ENCODE results near the gene IP6K3. TPM values are rescaled to one million over a fixed set of nuclear protein-coding genes. Genes with fewer than 3 reads are reported as not detected.

IP6K3 gene
- total RNA-seq, 1 donor from 2014 or later, result 47.6 TPM

GRCh38 chr6:33730611-33731010 lies 16.1 kb downstream of the IP6K3 start:
- ATAC-seq, result no peak
- no peak for DNase-seq (ENCODE audit: missing footprints)

GRCh38 chr6:33729059-33729458 lies 17.6 kb downstream of the IP6K3 start:
- DNase-seq (ENCODE audit: missing footprints) (no peak), ATAC-seq (no peak)
- intact Hi-C loops (cut with DNase I), result no loop called here

More at GRCh38 chr6:33730611-33731010, 16.1 kb downstream of the IP6K3 start:
- intact Hi-C loops (cut with DNase I), result no loop called here

- intact Hi-C loops (cut with DNase I), result loop anchor here (1.0 kb wide), 1 partner anchor 18 kb away; the partner anchor contains the start of gene IP6K3
- DNase-seq (ENCODE audit: missing footprints), result no peak
- ATAC-seq, result peak; percentile 72
These were observed 18.3 kb downstream of the IP6K3 start for GRCh38 chr6:33728438-33728837.

GRCh38 chr6:33727932-33728331 lies 18.8 kb downstream of the IP6K3 start:
- DNase-seq (ENCODE audit: missing footprints), result no peak
- intact Hi-C loops (cut with DNase I), result loop anchor here (1.0 kb wide), 1 partner anchor 18 kb away; the partner anchor contains the start of gene IP6K3

GRCh38 chr6:33727126-33727525 lies 19.6 kb downstream of the IP6K3 start:
- intact Hi-C loops (cut with DNase I), result no loop called here
- ATAC-seq (no peak), DNase-seq (ENCODE audit: missing footprints) (no peak)

More at GRCh38 chr6:33727932-33728331, 18.8 kb downstream of the IP6K3 start:
- ATAC-seq, result peak; percentile 58

GRCh38 chr6:33726696-33727095 lies 20.0 kb downstream of the IP6K3 start:
- intact Hi-C loops (cut with DNase I), result no loop called here
- no peak for DNase-seq (ENCODE audit: missing footprints)
- no peak for ATAC-seq

GRCh38 chr6:33725891-33726673 lies 20.6 kb downstream of the IP6K3 start:
- intact Hi-C loops (cut with DNase I), result no loop called here
- ATAC-seq (no peak), DNase-seq (ENCODE audit: missing footprints) (no peak)

GRCh38 chr6:33725222-33725621 lies 21.5 kb downstream of the IP6K3 start:
- intact Hi-C loops (cut with DNase I), result no loop called here
- ATAC-seq (no peak), DNase-seq (ENCODE audit: missing footprints) (no peak)

- intact Hi-C loops (cut with DNase I), result no loop called here
- DNase-seq (ENCODE audit: missing footprints) (no peak), ATAC-seq (no peak)
These were observed 22.3 kb downstream of the IP6K3 start for GRCh38 chr6:33724102-33725023.

- no peak for ATAC-seq
- intact Hi-C loops (cut with DNase I), result no loop called here
These were observed 23.2 kb downstream of the IP6K3 start for GRCh38 chr6:33723371-33724085.

GRCh38 chr6:33722103-33722623 lies 24.5 kb downstream of the IP6K3 start:
- intact Hi-C loops (cut with DNase I), result no loop called here
- ATAC-seq (peak; percentile 32), DNase-seq (ENCODE audit: missing footprints) (no peak)

More at GRCh38 chr6:33723371-33724085, 23.2 kb downstream of the IP6K3 start:
- DNase-seq (ENCODE audit: missing footprints), result no peak

GRCh38 chr6:33721508-33721907 lies 25.2 kb downstream of the IP6K3 start:
- DNase-seq (ENCODE audit: missing footprints), result no peak
- no peak for ATAC-seq
- intact Hi-C loops (cut with DNase I), result no loop called here

GRCh38 chr6:33720998-33721397 lies 25.7 kb downstream of the IP6K3 start:
- ATAC-seq (no peak), DNase-seq (ENCODE audit: missing footprints) (no peak)
- intact Hi-C loops (cut with DNase I), result no loop called here

GRCh38 chr6:33719326-33719987 lies 27.2 kb downstream of the IP6K3 start:
- DNase-seq (ENCODE audit: missing footprints) (no peak), ATAC-seq (no peak)
- intact Hi-C loops (cut with DNase I), result no loop called here

GRCh38 chr6:33718713-33719112 lies 28.0 kb downstream of the IP6K3 start:
- intact Hi-C loops (cut with DNase I), result no loop called here
- no peak for DNase-seq (ENCODE audit: missing footprints)
- no peak for ATAC-seq

GRCh38 chr6:33717934-33718455 lies 28.7 kb downstream of the IP6K3 start:
- ATAC-seq, result peak; percentile 26
- no peak for DNase-seq (ENCODE audit: missing footprints)
- intact Hi-C loops (cut with DNase I), result no loop called here

- no peak for DNase-seq (ENCODE audit: missing footprints)
- no peak for ATAC-seq
- intact Hi-C loops (cut with DNase I), result no loop called here
These were observed 29.6 kb downstream of the IP6K3 start for GRCh38 chr6:33716890-33717632.

All from Right ventricle myocardium inferior (tissue), 1 donor.